Measurements from ENCODE around the gene MFNG. TPM values are rescaled to one million over a fixed set of nuclear protein-coding genes. Genes with fewer than 3 reads are reported as not detected.

MFNG gene
- total RNA-seq, 1 donor from 2014 or later = 166 TPM

DNA sequence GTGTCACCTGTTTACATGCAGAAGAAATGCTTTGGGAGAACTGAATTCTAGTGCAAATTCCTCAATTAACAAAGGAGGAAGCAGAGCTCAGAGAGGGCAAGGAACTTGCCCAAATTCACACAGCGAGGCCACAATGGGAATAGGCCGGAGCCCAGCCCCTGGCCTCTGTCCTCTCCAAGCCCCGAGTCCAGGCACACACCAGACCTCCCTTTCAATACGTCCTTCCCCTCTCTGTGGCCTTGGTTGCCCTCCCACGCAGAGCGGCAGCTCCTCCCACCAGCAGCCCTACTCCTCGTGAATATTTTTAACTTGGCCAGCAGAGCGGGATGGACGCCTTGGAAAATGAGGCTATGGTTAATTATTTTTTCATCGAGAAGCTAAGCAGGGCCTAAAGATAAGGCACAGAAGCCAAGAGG lies 34.6 kb upstream of the MFNG start:
- peaks cover 54% of the 10 kb centered on the region for H3K27me3 Mint-ChIP-seq (ENCODE audit: low read depth)
- intact Hi-C loops (cut with micrococcal nuclease) = no loop called here
- H3K4me3 Mint-ChIP-seq (ENCODE audit: low read depth) = peak overlapping the region; percentile 30

DNA sequence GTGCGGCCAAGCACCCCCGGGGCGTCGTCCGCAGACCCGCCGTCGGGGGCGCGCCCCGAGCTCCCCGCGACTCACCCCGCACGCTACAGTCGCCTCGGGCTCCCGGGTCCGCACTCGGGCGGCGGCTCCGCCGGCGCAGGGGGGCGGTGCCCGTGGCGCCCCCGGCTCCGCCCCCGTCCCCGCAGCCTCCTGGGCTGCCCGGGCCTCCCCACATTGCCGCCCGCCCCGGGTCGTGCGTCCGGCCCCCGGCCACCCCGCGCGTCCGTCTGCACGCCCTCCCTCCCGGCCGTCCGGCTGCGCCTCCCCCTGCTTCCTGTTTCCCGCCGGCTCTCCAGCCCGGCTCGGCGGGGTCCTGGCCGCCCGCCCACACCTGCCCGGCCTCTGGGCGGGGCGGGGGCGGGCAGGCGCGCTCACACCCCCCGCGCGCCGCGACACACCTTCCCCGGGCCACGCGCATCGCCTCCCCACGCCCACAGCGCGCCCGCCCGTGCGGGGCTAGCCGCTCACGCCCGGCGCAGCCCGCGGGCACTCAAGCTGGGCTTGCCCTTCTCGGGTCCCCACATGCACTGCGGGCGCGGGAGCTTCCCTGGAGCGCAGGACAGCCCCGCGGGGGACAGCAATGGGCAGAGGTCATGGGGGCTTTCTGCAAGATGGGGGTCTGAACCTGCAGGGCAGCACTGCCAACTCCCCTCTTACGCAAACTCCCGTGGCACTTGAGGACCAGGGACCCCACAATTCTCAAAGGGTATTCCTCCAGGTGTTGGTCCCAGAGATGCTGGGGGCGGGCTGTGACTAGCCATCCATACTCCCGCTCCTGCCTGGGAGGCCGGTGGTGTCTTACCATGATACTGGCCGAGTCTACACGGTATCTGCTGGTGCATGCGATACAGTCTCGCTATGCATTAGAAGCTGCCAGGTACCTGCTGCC lies 33.3 kb upstream of the MFNG start, which contains the start of gene CARD10:
Gene CARD10, minus strand, starts transcription at position 148 of the 928 bp plus-strand sequence. CDS start 215 bp downstream, outside the sequence.
- no peak for DNase-seq (ENCODE audit: low spot score)
- intact Hi-C loops (cut with micrococcal nuclease) = no loop called here

More for the DNA sequence above, 34.6 kb upstream of the MFNG start:
- DNase-seq (ENCODE audit: low spot score) = no peak
- Mint-ChIP-seq H3K27ac (no peak overlapping the region), H3K9me3 (no peaks in the 10 kb centered on the region), H3K4me1 (ENCODE audit: low read depth) (peaks cover 6% of the 10 kb centered on the region), H3K36me3 (ENCODE audit: low read depth) (no peaks in the 10 kb centered on the region)

DNA sequence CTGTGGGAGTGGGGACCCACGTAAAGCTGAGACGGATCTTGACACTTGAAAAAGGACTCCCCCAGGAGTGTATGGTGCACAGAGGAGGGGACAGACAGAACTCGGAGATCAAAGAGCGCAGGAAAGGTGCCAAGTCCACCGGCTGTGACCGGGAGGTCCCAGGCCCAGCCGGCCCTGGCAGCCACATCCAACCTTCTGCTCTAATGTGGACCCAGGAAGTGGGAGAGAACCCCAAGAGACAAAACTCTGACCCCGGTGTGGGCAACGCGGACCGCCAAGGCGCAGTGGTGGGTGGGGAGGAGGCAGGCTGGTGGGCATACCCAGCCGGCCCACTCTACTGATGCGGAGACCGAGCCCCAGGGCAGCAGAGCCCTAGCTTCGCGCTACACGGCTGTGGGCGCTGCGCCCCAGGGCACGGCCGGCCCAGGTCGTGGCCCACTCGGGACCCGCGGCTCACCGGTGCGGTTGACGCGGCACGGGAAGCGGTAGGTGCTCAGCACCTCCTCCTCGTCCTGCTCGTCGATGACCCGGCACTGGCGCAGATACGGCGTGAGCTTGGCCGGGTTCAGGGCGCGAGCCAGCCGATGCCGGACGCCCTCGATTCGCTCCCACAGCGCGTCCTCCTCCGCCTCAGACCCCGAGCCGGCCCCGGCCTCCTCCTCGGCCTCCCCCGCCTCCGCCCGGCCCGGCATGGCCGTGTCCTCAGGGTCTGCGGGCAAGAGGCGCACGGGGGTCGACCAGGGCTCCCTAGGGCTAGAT lies 32.5 kb upstream of the MFNG start:
- DNase-seq (ENCODE audit: low spot score) = no peak
- H3K9me3 Mint-ChIP-seq = no peaks in the 10 kb centered on the region
- H3K36me3 Mint-ChIP-seq (ENCODE audit: low read depth) = no peaks in the 10 kb centered on the region
- peaks cover 4% of the 10 kb centered on the region for H3K4me1 Mint-ChIP-seq (ENCODE audit: low read depth)
- peaks cover 58% of the 10 kb centered on the region for H3K27me3 Mint-ChIP-seq (ENCODE audit: low read depth)
- no peak overlapping the region for H3K27ac Mint-ChIP-seq
- intact Hi-C loops (cut with micrococcal nuclease) = loop anchor here (1.0 kb wide), 1 partner anchor 15 kb away; no protein-coding TSS in a partner anchor
- peak overlapping the region; percentile 53 for H3K4me3 Mint-ChIP-seq (ENCODE audit: low read depth)

More for the DNA sequence above, 33.3 kb upstream of the MFNG start, which contains the start of gene CARD10:
- Mint-ChIP-seq H3K27me3 (ENCODE audit: low read depth) (peaks cover 59% of the 10 kb centered on the region), H3K4me1 (ENCODE audit: low read depth) (peaks cover 4% of the 10 kb centered on the region), H3K4me3 (ENCODE audit: low read depth) (peak within 1 kb of the TSS; percentile 53), H3K36me3 (ENCODE audit: low read depth) (no peaks in the 10 kb centered on the region), H3K9me3 (no peaks in the 10 kb centered on the region), H3K27ac (no peak within 1 kb of the TSS)

GRCh38 chr22:37517826-37518450 lies 31.8 kb upstream of the MFNG start:
- Mint-ChIP-seq H3K4me3 (ENCODE audit: low read depth) (peak overlapping the region; percentile 53), H3K9me3 (no peaks in the 10 kb centered on the region), H3K4me1 (ENCODE audit: low read depth) (peaks cover 4% of the 10 kb centered on the region), H3K27me3 (ENCODE audit: low read depth) (peaks cover 54% of the 10 kb centered on the region), H3K36me3 (ENCODE audit: low read depth) (no peaks in the 10 kb centered on the region), H3K27ac (no peak overlapping the region)
- intact Hi-C loops (cut with micrococcal nuclease) = loop anchor here (1.0 kb wide), 1 partner anchor 15 kb away; no protein-coding TSS in a partner anchor
- DNase-seq (ENCODE audit: low spot score) = no peak

DNA sequence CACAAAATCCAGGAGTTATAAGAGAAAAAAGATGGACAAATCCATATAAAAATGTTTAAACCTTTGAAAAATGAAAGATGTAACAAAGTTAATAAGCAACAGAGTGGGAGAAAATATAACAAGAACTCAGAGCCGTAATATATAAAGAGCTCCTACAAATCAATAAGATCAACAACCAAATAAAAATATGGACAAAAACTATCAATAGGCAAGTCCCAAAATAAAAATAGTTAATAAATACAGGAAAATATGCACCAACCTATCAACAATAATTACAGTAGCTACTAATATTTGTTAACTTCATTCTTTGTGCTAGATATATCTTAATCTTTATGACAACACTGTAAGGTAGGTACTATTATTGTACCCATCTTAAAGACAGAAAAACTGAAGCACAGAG lies 30.3 kb upstream of the MFNG start:
- Mint-ChIP-seq H3K36me3 (ENCODE audit: low read depth) (no peaks in the 10 kb centered on the region), H3K9me3 (no peaks in the 10 kb centered on the region), H3K4me1 (ENCODE audit: low read depth) (peaks cover 4% of the 10 kb centered on the region), H3K27me3 (ENCODE audit: low read depth) (peaks cover 43% of the 10 kb centered on the region), H3K4me3 (ENCODE audit: low read depth) (no peak overlapping the region), H3K27ac (no peak overlapping the region)
- intact Hi-C loops (cut with micrococcal nuclease) = no loop called here
- no peak for DNase-seq (ENCODE audit: low spot score)

DNA sequence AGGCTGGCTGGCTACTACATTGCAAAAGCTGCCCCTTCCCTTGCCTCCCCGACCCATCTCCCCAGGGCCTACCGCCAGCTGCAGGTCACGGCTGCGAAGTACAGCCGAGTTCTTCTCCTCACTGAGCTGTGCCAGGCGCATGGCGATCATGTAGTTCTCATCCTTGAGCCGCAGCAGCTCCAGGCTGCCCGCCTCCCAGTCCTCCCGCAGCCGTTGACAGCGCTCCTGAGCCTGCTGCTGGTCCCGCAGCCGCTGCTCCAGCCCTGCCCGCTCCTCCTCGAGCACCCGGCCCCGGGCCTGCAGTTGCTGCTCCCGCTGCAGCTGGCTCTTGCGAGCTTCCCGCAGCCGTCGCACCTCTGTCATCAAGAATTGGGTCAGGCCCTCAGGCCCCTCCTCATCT lies 29.7 kb upstream of the MFNG start:
- no peaks in the 10 kb centered on the region for H3K36me3 Mint-ChIP-seq (ENCODE audit: low read depth)
- peaks cover 4% of the 10 kb centered on the region for H3K4me1 Mint-ChIP-seq (ENCODE audit: low read depth)
- H3K27me3 Mint-ChIP-seq (ENCODE audit: low read depth) = peaks cover 38% of the 10 kb centered on the region
- intact Hi-C loops (cut with micrococcal nuclease) = no loop called here
- no peaks in the 10 kb centered on the region for H3K9me3 Mint-ChIP-seq
- no peak for DNase-seq (ENCODE audit: low spot score)
- H3K4me3 Mint-ChIP-seq (ENCODE audit: low read depth) = no peak overlapping the region
- no peak overlapping the region for H3K27ac Mint-ChIP-seq

DNA sequence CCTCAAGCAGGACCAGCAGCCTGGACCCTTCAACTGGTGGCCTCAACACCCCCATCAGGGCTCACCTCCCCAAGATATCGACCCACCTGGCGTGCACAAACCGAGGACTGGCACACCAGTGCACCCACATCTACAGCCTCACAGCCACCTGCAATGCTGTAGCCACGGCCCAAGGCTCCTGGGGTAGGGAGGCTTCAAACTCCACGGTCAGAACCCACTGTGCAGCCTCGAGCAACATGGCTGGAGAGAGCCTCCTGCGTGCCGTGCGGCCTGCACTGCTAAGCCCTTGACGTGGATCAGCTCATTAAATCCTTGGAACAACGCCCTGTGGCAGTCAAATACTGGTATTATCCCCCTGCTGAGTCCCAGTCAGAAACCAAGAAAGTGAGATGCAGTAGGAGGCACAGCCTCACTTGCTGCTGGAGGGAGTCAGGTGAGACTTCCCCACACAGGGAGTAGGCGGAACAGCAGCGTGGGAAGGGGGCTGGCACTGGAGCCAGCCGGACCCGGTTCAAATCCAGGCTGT lies 28.4 kb upstream of the MFNG start:
- no peaks in the 10 kb centered on the region for H3K9me3 Mint-ChIP-seq
- H3K36me3 Mint-ChIP-seq (ENCODE audit: low read depth) = no peaks in the 10 kb centered on the region
- intact Hi-C loops (cut with micrococcal nuclease) = no loop called here

DNA sequence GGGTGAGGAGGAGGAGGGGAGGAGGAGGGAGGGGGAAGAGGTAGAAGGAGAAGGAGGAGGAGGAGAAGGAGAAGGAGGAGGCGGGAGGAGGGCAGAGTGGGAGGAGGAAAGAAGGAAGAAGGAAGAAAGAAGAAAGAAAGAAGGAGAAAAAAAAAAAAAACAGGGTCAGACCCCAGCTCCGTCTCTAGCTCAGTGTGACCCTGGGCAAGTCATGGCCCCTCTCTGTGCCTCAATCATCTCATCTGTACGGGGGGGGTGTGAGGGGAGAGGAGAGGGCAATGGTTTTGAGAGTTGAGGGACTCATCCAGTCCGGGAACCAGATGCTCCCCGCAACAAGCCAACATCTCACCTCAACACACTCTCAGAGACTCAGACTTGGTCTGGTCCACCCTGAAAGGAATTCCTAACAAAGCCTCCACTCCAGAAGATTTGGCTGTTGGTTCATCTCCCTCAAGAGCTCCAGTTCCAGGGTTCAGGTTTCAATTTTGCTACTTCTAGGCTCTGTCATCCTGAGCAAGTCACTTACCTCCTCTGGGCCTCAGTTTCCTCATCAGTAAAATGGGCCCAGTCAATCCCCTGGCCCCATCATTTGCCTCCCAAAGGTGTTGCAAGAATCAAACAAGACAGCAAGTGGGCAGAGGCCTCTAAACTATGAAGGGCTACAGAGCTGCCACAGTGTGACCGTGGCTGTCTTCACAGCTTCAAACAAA lies 25.4 kb upstream of the MFNG start:
- no peaks in the 10 kb centered on the region for H3K9me3 Mint-ChIP-seq
- H3K4me1 Mint-ChIP-seq (ENCODE audit: low read depth) = no peaks in the 10 kb centered on the region
- no peak overlapping the region for H3K27ac Mint-ChIP-seq
- intact Hi-C loops (cut with micrococcal nuclease) = no loop called here
- peaks cover 17% of the 10 kb centered on the region for H3K27me3 Mint-ChIP-seq (ENCODE audit: low read depth)
- no peaks in the 10 kb centered on the region for H3K36me3 Mint-ChIP-seq (ENCODE audit: low read depth)
- DNase-seq (ENCODE audit: low spot score) = no peak
- no peak overlapping the region for H3K4me3 Mint-ChIP-seq (ENCODE audit: low read depth)

More for the DNA sequence above, 28.4 kb upstream of the MFNG start:
- Mint-ChIP-seq H3K4me1 (ENCODE audit: low read depth) (peaks cover 4% of the 10 kb centered on the region), H3K4me3 (ENCODE audit: low read depth) (no peak overlapping the region), H3K27me3 (ENCODE audit: low read depth) (peaks cover 30% of the 10 kb centered on the region), H3K27ac (no peak overlapping the region)
- no peak for DNase-seq (ENCODE audit: low spot score)

- no peak for DNase-seq (ENCODE audit: low spot score)
- H3K27ac Mint-ChIP-seq = no peak overlapping the region
- no peaks in the 10 kb centered on the region for H3K4me1 Mint-ChIP-seq (ENCODE audit: low read depth)
- H3K27me3 Mint-ChIP-seq (ENCODE audit: low read depth) = peaks cover 7% of the 10 kb centered on the region
- no peak overlapping the region for H3K4me3 Mint-ChIP-seq (ENCODE audit: low read depth)
- no peaks in the 10 kb centered on the region for H3K9me3 Mint-ChIP-seq
- intact Hi-C loops (cut with micrococcal nuclease) = no loop called here
- no peaks in the 10 kb centered on the region for H3K36me3 Mint-ChIP-seq (ENCODE audit: low read depth)
Measured at GRCh38 chr22:37510091-37510490, 23.9 kb upstream of the MFNG start.

DNA sequence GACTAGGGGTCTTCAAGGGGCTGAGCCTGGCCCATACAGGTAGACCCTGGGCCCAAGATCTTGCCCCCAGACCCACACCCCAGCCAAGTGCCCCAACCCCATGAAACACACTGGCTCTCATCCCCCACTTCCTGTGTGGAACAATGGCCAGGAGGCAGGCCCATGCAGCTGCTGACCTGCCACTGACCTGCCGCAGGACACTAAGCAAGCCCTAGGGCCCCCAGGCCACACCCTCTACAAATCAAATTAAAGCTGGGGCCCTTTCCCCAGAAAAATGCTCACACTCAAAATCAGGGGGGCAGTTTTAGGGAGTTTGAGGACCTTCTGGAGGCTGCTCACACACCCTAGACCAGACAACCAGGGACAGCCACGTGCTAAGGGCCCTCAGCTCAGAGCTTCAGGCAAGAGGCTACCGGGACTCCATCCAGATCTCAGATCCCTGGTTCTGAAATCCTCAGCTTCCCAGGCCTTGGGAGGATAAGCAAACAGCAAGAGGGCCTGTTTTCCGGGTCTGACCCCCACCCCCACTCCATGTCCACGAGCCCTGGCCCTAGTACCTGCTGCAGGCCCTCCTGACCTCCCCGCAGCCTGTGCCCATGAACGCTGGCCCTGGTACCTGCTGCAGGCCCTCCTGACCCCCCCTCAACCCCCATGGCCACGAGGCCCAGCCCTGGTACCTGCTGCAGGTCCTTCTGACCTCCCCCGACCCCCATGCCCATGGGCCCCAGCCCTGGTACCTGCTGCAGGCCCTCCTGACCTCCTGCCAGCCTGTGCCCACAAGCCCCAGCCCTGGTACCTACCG lies 23.1 kb upstream of the MFNG start:
- no peaks in the 10 kb centered on the region for H3K9me3 Mint-ChIP-seq
- no peaks in the 10 kb centered on the region for H3K36me3 Mint-ChIP-seq (ENCODE audit: low read depth)
- H3K27me3 Mint-ChIP-seq (ENCODE audit: low read depth) = peaks cover 3% of the 10 kb centered on the region
- no peak for DNase-seq (ENCODE audit: low spot score)
- no peak overlapping the region for H3K4me3 Mint-ChIP-seq (ENCODE audit: low read depth)
- intact Hi-C loops (cut with micrococcal nuclease) = no loop called here
- no peak overlapping the region for H3K27ac Mint-ChIP-seq
- H3K4me1 Mint-ChIP-seq (ENCODE audit: low read depth) = no peaks in the 10 kb centered on the region

- no peaks in the 10 kb centered on the region for H3K36me3 Mint-ChIP-seq (ENCODE audit: low read depth)
- intact Hi-C loops (cut with micrococcal nuclease) = no loop called here
Measured at GRCh38 chr22:37508431-37508992, 22.3 kb upstream of the MFNG start.

More at GRCh38 chr22:37508431-37508992, 22.3 kb upstream of the MFNG start:
- Mint-ChIP-seq H3K4me1 (ENCODE audit: low read depth) (no peaks in the 10 kb centered on the region), H3K27me3 (ENCODE audit: low read depth) (peaks cover 3% of the 10 kb centered on the region), H3K27ac (no peak overlapping the region), H3K4me3 (ENCODE audit: low read depth) (no peak overlapping the region), H3K9me3 (no peaks in the 10 kb centered on the region)
- no peak for DNase-seq (ENCODE audit: low spot score)

Data from activated T-helper 2 cell treated with anti-CD3 and anti-CD28 coated beads, Interferon-gamma antibody, Interleukin-2, Interleukin-4, amounts not matched to agents 10 μg/mL and 5 μg/mL and 100 μg/mL, durations not matched to agents 14 hours and 24 hours and 36 hours (primary cell).